ENCODE measurements around the gene RAB34. TPM values are rescaled to one million over a fixed set of nuclear protein-coding genes. Genes with fewer than 3 reads are reported as not detected.

The RAB34 gene
- total and polyA plus RNA-seq, 9 of the 15 experiments (the other 6 are each of a cell fraction or from before 2014, with no cell fraction given): 0.07 to 3.8 (median 0.46) TPM; not detected in 1

GRCh38 chr17:28743243-28744103, 25.8 kb upstream of the RAB34 start, which contains the start of gene TRAF4:
Gene TRAF4, plus strand, starts transcription at chr17:28744011. Its CDS starts 102 bp downstream, at chr17:28744113.
- peak; percentile 98 for FAIRE-seq
- peaks cover 38% of the 10 kb centered on the region; the same call in 2 of the 3 replicates for H3K36me3 ChIP-seq (ENCODE audit: control insufficient read depth, insufficient read depth, low read length)
- peaks cover 27% of the 10 kb centered on the region for H4K20me1 ChIP-seq (replicated peaks; ENCODE audit: control insufficient read depth, insufficient read depth, low read length)
- H3K27me3 ChIP-seq (ENCODE audit: control insufficient read depth in 2 of 2, insufficient read depth in 2 of 2, low read length in 2 of 2): no peaks in the 10 kb centered on the region
- intact Hi-C loops (cut with micrococcal nuclease): loop anchor here (1.0 to 5.0 kb wide), 2 partner anchors 16 to 96 kb away; partner anchors contain the start of gene BLTP2
- peak; percentile 87 for ATAC-seq
- peak within 1 kb of the TSS; percentile 87 for H3K4me3 ChIP-seq
- H3K4me1 ChIP-seq (replicated peaks in 1 of 2; ENCODE audit: control insufficient read depth in 2 of 2, insufficient read depth in 2 of 2, low read length in 2 of 2): peaks cover 43 to 81% of the 10 kb centered on the region in 2 experiments
- H3K4me2 ChIP-seq (ENCODE audit: insufficient read depth, low read length): peak within 1 kb of the TSS; percentile 94
- H2AFZ ChIP-seq (ENCODE audit: low read depth, low read length): peak within 1 kb of the TSS; percentile 74
- POLR2A ChIA-PET: interaction anchor here (0.9 to 17.4 kb wide), 5 partner anchors 10 to 97 kb away, joined by 3 to 367 read pairs (median 7); partner anchors contain the start of genes NEK8, PROCA1, RPL23A and SDF2
- DNase-seq (ENCODE audit: extremely low read depth in 1 of 4, low spot score in 3 of 4): peak; percentile 90 to 95 (median 93)
- WGBS (ENCODE audit: insufficient coverage, low coverage, missing lambda C conversion rate): 3% methylated on average over 43 of the region's 70 CpGs
- BruUV-seq (replicated peaks): TSS peak; percentile 88
- CTCF ChIA-PET (ENCODE audit: low intra/inter-chr PET ratio): interaction anchor here (0.8 to 1.9 kb wide), 3 partner anchors 13 to 17 kb away, joined by 4 to 14 read pairs (median 8); partner anchors contain the start of genes NEK8 and TLCD1
- peak within 1 kb of the TSS; percentile 96 for H3K27ac ChIP-seq (ENCODE audit: extremely low read depth, low read depth, low read length)
- H3K79me2 ChIP-seq (ENCODE audit: control insufficient read depth, insufficient read depth, low read length): peaks cover 52% of the 10 kb centered on the region
- in situ Hi-C loops (cut with MboI): no loop called here
- H3K9me3 ChIP-seq (replicated peaks; ENCODE audit: control insufficient read depth, insufficient read depth, low read depth, low read length): no peaks in the 10 kb centered on the region
- peak within 1 kb of the TSS; percentile 93 to 99 for H3K9ac ChIP-seq (ENCODE audit: insufficient read depth in 1 of 2, low read depth in 2 of 2, low read length in 2 of 2)
- no peaks in the 10 kb centered on the region for H3K9me1 ChIP-seq (ENCODE audit: control insufficient read depth, insufficient read depth, low read length)
- TF ChIP-seq POLR2G (IDR thresholded peaks at IDR 0.05; ENCODE audit: low read depth, low read length) (peak; percentile 98), FOXJ3 (CRISPR knock-in tag; IDR thresholded peaks at IDR 0.05) (no peak), ZNF23 (CRISPR knock-in tag; IDR thresholded peaks at IDR 0.05) (no peak), EP400 (IDR thresholded peaks at IDR 0.05) (peak; percentile 43; the same call in 1 of the 2 replicates), PURB (CRISPR knock-in tag; IDR thresholded peaks at IDR 0.05; ENCODE audit: low read depth) (no peak), ZNF583 (CRISPR knock-in tag; IDR thresholded peaks at IDR 0.05) (no peak), TCF15 (CRISPR knock-in tag; IDR thresholded peaks at IDR 0.05) (no peak), TCF7 (IDR thresholded peaks at IDR 0.05; ENCODE audit: borderline replicate concordance) (0 out of 2 replicates have a peak, but pooled peaks have one; percentile 17), SP2 (IDR thresholded peaks at IDR 0.05; ENCODE audit: extremely low read depth, low read depth, low read length, poor library complexity, severe bottlenecking) (no peak), ZBTB17 (CRISPR knock-in tag; IDR thresholded peaks at IDR 0.05) (0 out of 2 replicates have a peak, but pooled peaks have one; percentile 45), RNF2 (IDR thresholded peaks at IDR 0.05) (peak; percentile 9; the same call in 1 of the 2 replicates), ZNF280B (CRISPR knock-in tag; IDR thresholded peaks at IDR 0.05) (no peak), ZNF282 (CRISPR knock-in tag; IDR thresholded peaks at IDR 0.05) (no peak), HDGF (IDR thresholded peaks at IDR 0.05) (no peak)
- TF ChIP-seq, protein P1, sequence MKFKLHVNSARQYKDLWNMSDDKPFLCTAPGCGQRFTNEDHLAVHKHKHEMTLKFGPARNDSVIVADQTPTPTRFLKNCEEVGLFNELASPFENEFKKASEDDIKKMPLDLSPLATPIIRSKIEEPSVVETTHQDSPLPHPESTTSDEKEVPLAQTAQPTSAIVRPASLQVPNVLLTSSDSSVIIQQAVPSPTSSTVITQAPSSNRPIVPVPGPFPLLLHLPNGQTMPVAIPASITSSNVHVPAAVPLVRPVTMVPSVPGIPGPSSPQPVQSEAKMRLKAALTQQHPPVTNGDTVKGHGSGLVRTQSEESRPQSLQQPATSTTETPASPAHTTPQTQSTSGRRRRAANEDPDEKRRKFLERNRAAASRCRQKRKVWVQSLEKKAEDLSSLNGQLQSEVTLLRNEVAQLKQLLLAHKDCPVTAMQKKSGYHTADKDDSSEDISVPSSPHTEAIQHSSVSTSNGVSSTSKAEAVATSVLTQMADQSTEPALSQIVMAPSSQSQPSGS (CRISPR knock-in tag; IDR thresholded peaks at IDR 0.05): no peak
